ENCODE results near the gene TCEAL8.

The TCEAL8 gene, protein sequence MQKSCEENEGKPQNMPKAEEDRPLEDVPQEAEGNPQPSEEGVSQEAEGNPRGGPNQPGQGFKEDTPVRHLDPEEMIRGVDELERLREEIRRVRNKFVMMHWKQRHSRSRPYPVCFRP

DNA sequence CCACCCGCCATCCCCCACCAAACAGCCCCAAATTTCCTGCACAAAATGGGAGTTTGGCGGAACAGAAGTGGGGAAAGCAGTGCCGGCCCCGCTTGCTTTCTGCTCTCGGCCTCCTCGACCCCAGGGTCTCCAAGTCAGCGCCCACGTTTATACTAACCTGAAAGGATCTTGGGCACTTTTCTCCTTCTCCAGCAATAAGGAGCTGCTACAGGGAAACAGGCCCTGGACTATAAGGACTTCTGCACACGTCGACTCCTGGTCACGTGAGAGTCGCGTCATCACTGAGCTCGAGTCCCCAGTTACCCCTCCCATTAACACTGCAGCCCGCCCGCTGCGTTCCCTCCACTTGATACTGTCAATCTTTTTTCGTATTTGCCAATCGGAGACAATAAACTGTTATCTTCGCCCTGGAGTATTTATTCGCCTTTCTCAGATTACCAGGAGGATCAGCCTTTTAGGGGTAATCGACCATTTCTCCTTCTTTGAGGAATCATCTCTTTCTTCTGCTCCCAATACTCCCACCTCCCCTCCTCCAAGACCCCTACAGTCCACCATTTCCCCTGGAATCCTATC lies at the start of gene TCEAL8:
Gene TCEAL8 (minus strand): TSS at position 235 of the 573 bp plus-strand sequence. CDS start 1,176 bp downstream, outside the sequence.
- H3K4me1 ChIP-seq = peaks cover 0 to 11% (median 6%) of the 10 kb centered on the region in 10 experiments; a peak in 4 of 20 replicates
- peak within 1 kb of the TSS; percentile 56 to 85 (median 73) for H3K4me3 ChIP-seq
- peaks cover 0 to 9% (median 0%) of the 10 kb centered on the region in 11 experiments; a peak in 6 of 22 replicates for H3K36me3 ChIP-seq
- no peak for TF ChIP-seq Cebpa-rat (IDR thresholded peaks at IDR 0.05)
- no peaks in the 10 kb centered on the region for H3K9me3 ChIP-seq (replicated peaks in 1 of 11)
- peak within 1 kb of the TSS; percentile 22 to 82 (median 73); a peak in 21 of 22 replicates for H3K27ac ChIP-seq
- H4K20me1 ChIP-seq = peaks cover 0 to 10% (median 0%) of the 10 kb centered on the region in 11 experiments; a peak in 3 of 22 replicates
- peak within 1 kb of the TSS; percentile 49 to 86 (median 67) for H3K4me2 ChIP-seq
- peaks cover 0 to 20% (median 0%) of the 10 kb centered on the region in 11 experiments; a peak in 8 of 22 replicates for H3K27me3 ChIP-seq
- H3K9ac ChIP-seq = peak within 1 kb of the TSS; percentile 70 to 81 (median 77)

DNA sequence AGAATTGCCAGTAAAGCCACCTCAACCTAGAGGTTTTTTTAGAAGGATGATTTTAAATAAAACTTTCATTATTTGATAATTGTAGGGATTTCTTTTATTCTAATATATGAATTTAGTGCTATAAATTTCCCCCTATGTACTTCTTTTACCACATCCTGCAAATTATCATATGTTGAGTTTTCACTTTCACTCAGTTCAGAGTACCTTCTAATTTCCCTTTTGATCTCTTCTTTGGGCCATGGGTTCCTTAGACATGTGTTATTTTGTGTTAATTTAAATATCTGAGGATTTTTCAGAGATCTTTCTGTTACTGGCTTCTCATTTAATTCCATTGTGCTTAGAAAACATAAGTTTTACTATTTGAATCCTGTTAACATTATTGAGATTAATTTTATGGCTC lies 49.8 kb upstream of the TCEAL8 start:
- H3K4me2 ChIP-seq = no peak overlapping the region
- no peak overlapping the region for H3K9ac ChIP-seq
- H3K27me3 ChIP-seq = peaks cover 0 to 10% (median 4%) of the 10 kb centered on the region in 11 experiments; a peak in 4 of 22 replicates
- no peak overlapping the region for H3K27ac ChIP-seq
- TF ChIP-seq Cebpa-rat (IDR thresholded peaks at IDR 0.05) = no peak
- H3K4me1 ChIP-seq = no peaks in the 10 kb centered on the region
- no peak overlapping the region for H3K4me3 ChIP-seq
- H4K20me1 ChIP-seq = no peaks in the 10 kb centered on the region
- H3K36me3 ChIP-seq = no peaks in the 10 kb centered on the region
- H3K9me3 ChIP-seq (replicated peaks in 1 of 11) = peaks cover 0 to under 1% (median 0%) of the 10 kb centered on the region in 11 experiments; a peak in 1 of 22 replicates

DNA sequence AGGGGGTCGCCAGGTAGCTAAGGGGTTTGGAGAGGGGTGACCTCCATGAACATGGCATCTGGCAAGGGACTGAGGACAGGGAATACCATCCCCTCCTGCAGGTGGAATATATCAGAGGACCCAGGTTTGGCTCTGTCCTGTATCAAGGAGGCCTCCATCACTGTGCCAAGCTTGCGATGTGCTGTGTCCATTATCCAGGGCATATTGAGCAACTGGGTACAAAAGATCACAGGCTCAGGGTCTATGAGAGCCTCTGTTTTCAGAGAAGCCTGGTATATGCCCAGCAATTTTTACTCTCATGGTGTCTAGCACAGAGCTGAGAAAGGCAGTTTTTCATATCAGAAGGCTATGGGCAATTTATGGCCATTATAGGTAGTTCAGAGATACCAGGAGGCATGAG lies 38.2 kb upstream of the TCEAL8 start:
- H3K4me2 ChIP-seq = no peak overlapping the region
- H3K9me3 ChIP-seq (replicated peaks in 1 of 11) = peaks cover 0 to 9% (median 6%) of the 10 kb centered on the region in 11 experiments; a peak in 17 of 22 replicates
- no peaks in the 10 kb centered on the region for H3K36me3 ChIP-seq
- no peaks in the 10 kb centered on the region for H3K4me1 ChIP-seq
- H4K20me1 ChIP-seq = no peaks in the 10 kb centered on the region
- no peak overlapping the region for H3K9ac ChIP-seq
- no peak for TF ChIP-seq Cebpa-rat (IDR thresholded peaks at IDR 0.05)
- H3K27ac ChIP-seq = no peak overlapping the region
- no peak overlapping the region for H3K4me3 ChIP-seq
- H3K27me3 ChIP-seq = peaks cover 0 to 22% (median 6%) of the 10 kb centered on the region in 11 experiments; a peak in 12 of 22 replicates

DNA sequence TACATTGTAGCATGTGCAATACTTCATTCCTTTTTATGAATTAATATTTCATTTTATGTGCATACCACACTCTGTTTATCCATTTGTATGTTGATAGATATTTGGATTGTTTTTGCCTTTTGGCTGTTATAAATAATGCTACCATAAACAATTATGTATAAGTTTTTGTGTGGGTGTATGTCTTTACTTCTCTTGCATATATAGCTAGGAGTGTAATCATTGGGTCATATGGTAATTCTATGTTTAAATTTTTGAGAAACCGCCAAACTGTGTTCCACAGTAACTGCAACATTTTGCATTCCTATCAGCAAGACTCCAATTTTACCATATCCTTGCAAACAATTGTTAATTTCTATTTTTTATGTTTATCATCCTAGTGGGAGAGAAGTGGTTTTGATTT lies 24.7 kb upstream of the TCEAL8 start:
- H3K4me2 ChIP-seq = no peak overlapping the region
- H3K9me3 ChIP-seq (replicated peaks in 1 of 11) = peaks cover 0 to 10% (median 0%) of the 10 kb centered on the region in 11 experiments; a peak in 4 of 22 replicates
- no peaks in the 10 kb centered on the region; a peak in 1 of 22 replicates for H4K20me1 ChIP-seq
- H3K9ac ChIP-seq = no peak overlapping the region
- H3K4me1 ChIP-seq = no peaks in the 10 kb centered on the region
- TF ChIP-seq Cebpa-rat (IDR thresholded peaks at IDR 0.05) = no peak
- H3K27ac ChIP-seq = no peak overlapping the region
- H3K27me3 ChIP-seq = peaks cover 0 to 38% (median 21%) of the 10 kb centered on the region in 11 experiments; a peak in 15 of 22 replicates
- H3K4me3 ChIP-seq = no peak overlapping the region
- H3K36me3 ChIP-seq = no peaks in the 10 kb centered on the region

DNA sequence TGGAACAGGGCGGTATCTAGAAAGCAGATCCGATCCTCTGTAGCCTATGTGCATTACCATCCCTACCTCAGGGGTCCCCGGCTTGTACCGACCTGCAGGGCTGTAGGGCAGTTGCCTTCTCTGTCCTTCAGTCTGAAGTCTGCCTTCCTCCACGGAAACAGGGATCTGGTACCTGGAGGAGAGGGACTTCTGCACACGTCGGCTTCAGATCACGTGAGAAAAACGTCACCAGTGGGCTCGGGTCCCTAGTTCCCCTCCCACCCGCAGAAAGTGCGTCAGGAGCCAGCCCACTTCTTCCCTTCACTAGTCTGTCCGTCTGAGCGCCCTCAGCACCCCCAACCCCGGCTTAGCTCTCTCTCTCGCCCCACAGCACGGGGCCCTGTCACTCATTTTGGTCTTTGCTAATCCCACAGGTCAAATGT lies 21.6 kb upstream of the TCEAL8 start, which contains the start of gene TCEAL5:
Gene TCEAL5 (minus strand): TSS at position 170 of the 422 bp plus-strand sequence. CDS start 2,187 bp downstream, outside the sequence.
- Histone ChIP-seq H4K20me1 (no peaks in the 10 kb centered on the region; a peak in 1 of 22 replicates), H3K9ac (no peak within 1 kb of the TSS), H3K4me2 (no peak within 1 kb of the TSS), H3K4me3 (no peak within 1 kb of the TSS), H3K36me3 (no peaks in the 10 kb centered on the region), H3K9me3 (replicated peaks in 1 of 11) (no peaks in the 10 kb centered on the region; a peak in 1 of 22 replicates), H3K4me1 (no peaks in the 10 kb centered on the region), H3K27ac (no peak within 1 kb of the TSS), H3K27me3 (peaks cover 0 to 39% (median 21%) of the 10 kb centered on the region in 11 experiments; a peak in 15 of 22 replicates)
- TF ChIP-seq Cebpa-rat (IDR thresholded peaks at IDR 0.05) = no peak

DNA sequence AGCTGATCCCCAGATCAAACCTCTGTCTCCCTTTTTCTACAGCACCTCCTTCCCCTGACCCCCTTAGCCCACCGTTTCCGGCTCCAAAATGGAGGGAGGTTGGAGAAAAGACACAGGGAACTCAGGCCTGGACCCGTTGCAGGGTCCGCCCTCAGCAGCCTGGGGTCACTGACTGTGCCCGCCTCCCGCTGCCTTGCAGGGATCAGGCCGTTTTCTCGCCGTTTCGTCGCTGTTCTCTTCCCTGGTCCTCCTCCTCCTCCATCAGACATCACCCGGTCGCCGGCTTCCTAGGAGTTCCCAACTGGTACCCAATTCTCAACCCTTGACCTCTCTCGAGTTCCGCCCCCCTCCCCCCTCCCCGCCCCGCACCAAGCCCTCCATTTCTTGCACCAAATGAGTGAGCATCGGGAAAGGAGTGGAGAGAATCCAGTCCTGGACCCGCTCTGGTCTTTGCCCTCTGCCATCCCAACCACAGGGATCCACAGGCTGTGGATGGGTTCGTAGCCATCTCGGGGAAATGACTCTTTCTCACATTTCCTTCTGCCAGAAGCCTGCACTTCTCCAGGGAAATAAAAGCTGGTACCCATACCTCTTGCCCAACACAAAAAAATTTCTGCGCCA lies 21.1 kb upstream of the TCEAL8 start:
- Histone ChIP-seq H3K27me3 (peaks cover 0 to 39% (median 22%) of the 10 kb centered on the region in 11 experiments; a peak in 15 of 22 replicates), H4K20me1 (no peaks in the 10 kb centered on the region; a peak in 1 of 22 replicates), H3K9me3 (replicated peaks in 1 of 11) (no peaks in the 10 kb centered on the region), H3K9ac (no peak overlapping the region), H3K27ac (no peak overlapping the region), H3K4me2 (no peak overlapping the region), H3K36me3 (no peaks in the 10 kb centered on the region), H3K4me1 (no peaks in the 10 kb centered on the region), H3K4me3 (no peak overlapping the region)
- TF ChIP-seq Cebpa-rat (IDR thresholded peaks at IDR 0.05) = no peak

DNA sequence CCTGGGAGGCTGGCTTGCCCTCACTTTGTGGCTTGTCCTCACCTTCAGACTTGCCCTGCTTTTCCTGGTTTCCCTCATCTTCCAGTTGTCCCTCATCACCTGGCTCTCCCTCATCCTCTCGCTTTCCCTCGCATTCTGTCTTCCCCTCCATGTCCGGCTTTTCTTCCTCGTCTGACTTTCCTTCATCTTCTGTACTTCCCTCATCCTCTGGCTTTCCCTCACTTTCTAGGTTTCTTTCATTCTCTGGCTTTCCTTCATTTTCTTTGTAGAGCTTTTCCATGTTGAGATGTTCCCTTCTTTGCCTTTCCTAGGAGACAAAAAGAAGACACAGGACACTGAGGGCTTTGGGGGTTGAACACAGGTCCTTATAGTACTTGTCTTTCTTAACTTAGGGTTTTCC lies 19.3 kb upstream of the TCEAL8 start:
- TF ChIP-seq Cebpa-rat (IDR thresholded peaks at IDR 0.05) = no peak
- Histone ChIP-seq H3K27me3 (peaks cover 0 to 44% (median 26%) of the 10 kb centered on the region in 11 experiments; a peak in 16 of 22 replicates), H3K4me1 (no peaks in the 10 kb centered on the region), H3K4me2 (no peak overlapping the region), H3K4me3 (no peak overlapping the region), H3K9ac (no peak overlapping the region), H3K27ac (no peak overlapping the region), H4K20me1 (no peaks in the 10 kb centered on the region; a peak in 1 of 22 replicates), H3K36me3 (no peaks in the 10 kb centered on the region), H3K9me3 (replicated peaks in 1 of 11) (no peaks in the 10 kb centered on the region)

DNA sequence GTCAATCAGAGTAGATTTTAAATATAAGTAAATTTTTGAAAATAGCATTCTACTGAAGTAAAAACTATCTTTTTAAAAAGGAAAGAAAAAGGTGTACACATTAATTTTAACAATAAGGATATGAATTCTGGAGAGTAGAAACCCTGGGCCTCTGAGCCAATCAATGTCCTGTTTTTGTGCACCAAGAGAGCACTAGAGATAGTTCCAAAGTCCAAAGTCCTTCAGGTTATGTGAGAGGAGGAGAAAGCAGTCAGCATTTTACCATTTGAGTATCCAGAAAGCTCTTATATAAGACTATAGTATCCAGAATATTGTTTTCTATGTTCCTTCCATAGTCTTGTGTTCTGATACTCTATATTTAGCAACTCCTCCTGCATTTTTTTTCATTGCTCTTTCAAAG lies 3.3 kb upstream of the TCEAL8 start:
- Histone ChIP-seq H3K9me3 (replicated peaks in 1 of 11) (no peaks in the 10 kb centered on the region; a peak in 1 of 22 replicates), H3K4me2 (no peak overlapping the region), H3K27ac (no peak overlapping the region), H3K4me3 (no peak overlapping the region), H4K20me1 (no peaks in the 10 kb centered on the region; a peak in 1 of 22 replicates), H3K36me3 (no peaks in the 10 kb centered on the region), H3K4me1 (peaks cover 0 to 8% (median 3%) of the 10 kb centered on the region in 10 experiments; a peak in 3 of 20 replicates), H3K9ac (no peak overlapping the region), H3K27me3 (peaks cover 0 to 21% (median 4%) of the 10 kb centered on the region in 11 experiments; a peak in 7 of 22 replicates)
- no peak for TF ChIP-seq Cebpa-rat (IDR thresholded peaks at IDR 0.05)

DNA sequence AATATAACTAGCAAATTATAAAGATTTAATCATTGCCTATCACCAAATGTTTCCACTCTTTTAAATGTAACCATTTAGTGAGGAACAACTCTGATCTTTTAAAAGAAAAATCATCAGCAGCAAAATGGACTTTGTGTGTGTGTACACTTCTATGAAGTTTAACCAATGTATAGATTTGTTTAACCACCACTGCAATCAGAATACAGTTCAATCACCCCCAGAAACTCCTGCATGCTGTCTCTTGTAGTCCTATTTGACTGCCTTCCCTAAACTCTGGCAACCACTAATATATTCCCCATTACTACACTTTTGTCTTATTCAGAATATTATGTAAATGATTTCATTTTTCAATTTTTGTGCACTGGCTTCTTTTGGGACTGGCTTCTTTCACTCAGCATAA lies 1.7 kb upstream of the TCEAL8 start:
- H3K27ac ChIP-seq = no peak overlapping the region
- H4K20me1 ChIP-seq = peaks cover 0 to 10% (median 0%) of the 10 kb centered on the region in 11 experiments; a peak in 3 of 22 replicates
- no peak overlapping the region for H3K4me2 ChIP-seq
- no peaks in the 10 kb centered on the region for H3K9me3 ChIP-seq (replicated peaks in 1 of 11)
- H3K27me3 ChIP-seq = peaks cover 0 to 20% (median 7%) of the 10 kb centered on the region in 11 experiments; a peak in 9 of 22 replicates
- H3K9ac ChIP-seq = no peak overlapping the region
- H3K36me3 ChIP-seq = peaks cover 0 to 9% (median 0%) of the 10 kb centered on the region in 11 experiments; a peak in 6 of 22 replicates
- no peak overlapping the region for H3K4me3 ChIP-seq
- peaks cover 0 to 11% (median 6%) of the 10 kb centered on the region in 10 experiments; a peak in 4 of 20 replicates for H3K4me1 ChIP-seq
- TF ChIP-seq Cebpa-rat (IDR thresholded peaks at IDR 0.05) = no peak
